ENCODE results near the gene ENC1.

Gene ENC1

GRCh38 chr5:74632947-74633356 lies 7.6 kb downstream of the ENC1 start:
- in situ Hi-C loops (cut with HindIII; ENCODE audit: low sequenced_read_pairs) = no loop called here

- in situ Hi-C loops (cut with HindIII; ENCODE audit: low sequenced_read_pairs) = no loop called here
Observed at GRCh38 chr5:74631081-74631953, 9.2 kb downstream of the ENC1 start.

- in situ Hi-C loops (cut with HindIII; ENCODE audit: low sequenced_read_pairs) = no loop called here
Observed at GRCh38 chr5:74630453-74631066, 10.0 kb downstream of the ENC1 start.

GRCh38 chr5:74629326-74629725 lies 11.2 kb downstream of the ENC1 start:
- in situ Hi-C loops (cut with HindIII; ENCODE audit: low sequenced_read_pairs) = no loop called here

GRCh38 chr5:74628359-74628758 lies 12.2 kb downstream of the ENC1 start:
- in situ Hi-C loops (cut with HindIII; ENCODE audit: low sequenced_read_pairs) = no loop called here

GRCh38 chr5:74627646-74628279 lies 12.8 kb downstream of the ENC1 start:
- in situ Hi-C loops (cut with HindIII; ENCODE audit: low sequenced_read_pairs) = no loop called here

GRCh38 chr5:74626386-74627222 lies 13.9 kb downstream of the ENC1 start:
- in situ Hi-C loops (cut with HindIII; ENCODE audit: low sequenced_read_pairs) = no loop called here

GRCh38 chr5:74625742-74626241 lies 14.7 kb downstream of the ENC1 start:
- in situ Hi-C loops (cut with HindIII; ENCODE audit: low sequenced_read_pairs) = no loop called here

- in situ Hi-C loops (cut with HindIII; ENCODE audit: low sequenced_read_pairs) = no loop called here
Observed at GRCh38 chr5:74624931-74625505, 15.5 kb downstream of the ENC1 start.

- in situ Hi-C loops (cut with HindIII; ENCODE audit: low sequenced_read_pairs) = no loop called here
Observed at GRCh38 chr5:74624501-74624900, 16.0 kb downstream of the ENC1 start.

GRCh38 chr5:74623748-74624408 lies 16.6 kb downstream of the ENC1 start:
- in situ Hi-C loops (cut with HindIII; ENCODE audit: low sequenced_read_pairs) = no loop called here

GRCh38 chr5:74623006-74623611 lies 17.4 kb downstream of the ENC1 start:
- in situ Hi-C loops (cut with HindIII; ENCODE audit: low sequenced_read_pairs) = no loop called here

GRCh38 chr5:74622122-74622521 lies 18.4 kb downstream of the ENC1 start:
- in situ Hi-C loops (cut with HindIII; ENCODE audit: low sequenced_read_pairs) = no loop called here

- in situ Hi-C loops (cut with HindIII; ENCODE audit: low sequenced_read_pairs) = no loop called here
Observed at GRCh38 chr5:74621492-74621891, 19.0 kb downstream of the ENC1 start.

- in situ Hi-C loops (cut with HindIII; ENCODE audit: low sequenced_read_pairs) = no loop called here
Observed at GRCh38 chr5:74619308-74619707, 21.2 kb downstream of the ENC1 start.

GRCh38 chr5:74618106-74618505 lies 22.4 kb downstream of the ENC1 start:
- in situ Hi-C loops (cut with HindIII; ENCODE audit: low sequenced_read_pairs) = no loop called here

GRCh38 chr5:74617202-74617601 lies 23.3 kb downstream of the ENC1 start:
- in situ Hi-C loops (cut with HindIII; ENCODE audit: low sequenced_read_pairs) = no loop called here

GRCh38 chr5:74616236-74617146 lies 24.0 kb downstream of the ENC1 start:
- in situ Hi-C loops (cut with HindIII; ENCODE audit: low sequenced_read_pairs) = no loop called here
